ENCODE measurements around the gene ARHGAP44. TPM values are rescaled to one million over a fixed set of nuclear protein-coding genes. Genes with fewer than 3 reads are reported as not detected.

ARHGAP44 gene
- total and polyA plus RNA-seq, 9 of the 15 experiments (the other 6 are each of a cell fraction or from before 2014, with no cell fraction given): 0.01 to 0.68 (median 0.07) TPM; not detected in 1

GRCh38 chr17:13024526-13025257 is 235.4 kb downstream of the ARHGAP44 start:
- H3K27ac ChIP-seq (ENCODE audit: extremely low read depth, low read depth, low read length): no peak overlapping the region; the same call in 2 of the 3 replicates
- WGBS (ENCODE audit: insufficient coverage, low coverage, missing lambda C conversion rate): 2% methylated on average over 14 of the region's 19 CpGs
- no peaks in the 10 kb centered on the region for H3K79me2 ChIP-seq (ENCODE audit: control insufficient read depth, insufficient read depth, low read length)
- CTCF ChIA-PET (ENCODE audit: low intra/inter-chr PET ratio): interaction anchor here (0.6 kb wide), 1 partner anchor 1270 kb away, joined by 5 read pairs; no protein-coding TSS in a partner anchor
- peak; percentile 91 for FAIRE-seq
- POLR2A ChIA-PET: no interaction called here
- H3K4me1 ChIP-seq (replicated peaks in 1 of 2; ENCODE audit: control insufficient read depth in 2 of 2, insufficient read depth in 2 of 2, low read length in 2 of 2): peaks cover 0 to 2% of the 10 kb centered on the region in 2 experiments; a peak in 1 of 5 replicates
- no peaks in the 10 kb centered on the region for H3K9me3 ChIP-seq (replicated peaks; ENCODE audit: control insufficient read depth, insufficient read depth, low read depth, low read length)
- peak; percentile 98 for ATAC-seq
- H3K9me1 ChIP-seq (ENCODE audit: control insufficient read depth, insufficient read depth, low read length): no peaks in the 10 kb centered on the region
- peaks cover 0 to 6% of the 10 kb centered on the region in 2 experiments; a peak in 1 of 5 replicates for H3K27me3 ChIP-seq (ENCODE audit: control insufficient read depth in 2 of 2, insufficient read depth in 2 of 2, low read length in 2 of 2)
- peak overlapping the region; percentile 34 for H3K4me3 ChIP-seq
- 0 out of 2 replicates have a peak, but pooled peaks have one; percentile 39 for TF ChIP-seq YBX1 (IDR thresholded peaks at IDR 0.05)
- peak; percentile 72 to 78 for TF ChIP-seq NRF1 (conservative IDR thresholded peaks at IDR 0.05 in 1 of 2, IDR thresholded peaks at IDR 0.05 in 1 of 2)
- peak; percentile 74 for TF ChIP-seq PHF20 (IDR thresholded peaks at IDR 0.05; ENCODE audit: partially characterized antibody)
- no peak for TF ChIP-seq RUNX1 (IDR thresholded peaks at IDR 0.05; ENCODE audit: low read depth)
- TF ChIP-seq CTCF (IDR thresholded peaks at IDR 0.05 in 2 of 3, conservative IDR thresholded peaks at IDR 0.05 in 1 of 3; ENCODE audit: insufficient read depth in 2 of 3, low read depth in 1 of 3, low read length in 3 of 3): peak; percentile 81 to 94 (median 87)
- no peak for TF ChIP-seq SIN3A (IDR thresholded peaks at IDR 0.05; ENCODE audit: borderline replicate concordance in 2 of 2, control insufficient read depth in 1 of 2, low read depth in 2 of 2, low read length in 2 of 2)
- peak; percentile 10 for TF ChIP-seq ARHGAP35 (IDR thresholded peaks at IDR 0.05; ENCODE audit: partially characterized antibody)
- TF ChIP-seq, protein P1, sequence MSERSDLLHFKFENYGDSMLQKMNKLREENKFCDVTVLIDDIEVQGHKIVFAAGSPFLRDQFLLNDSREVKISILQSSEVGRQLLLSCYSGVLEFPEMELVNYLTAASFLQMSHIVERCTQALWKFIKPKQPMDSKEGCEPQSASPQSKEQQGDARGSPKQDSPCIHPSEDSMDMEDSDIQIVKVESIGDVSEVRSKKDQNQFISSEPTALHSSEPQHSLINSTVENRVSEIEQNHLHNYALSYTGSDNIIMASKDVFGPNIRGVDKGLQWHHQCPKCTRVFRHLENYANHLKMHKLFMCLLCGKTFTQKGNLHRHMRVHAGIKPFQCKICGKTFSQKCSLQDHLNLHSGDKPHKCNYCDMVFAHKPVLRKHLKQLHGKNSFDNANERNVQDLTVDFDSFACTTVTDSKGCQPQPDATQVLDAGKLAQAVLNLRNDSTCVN (CRISPR knock-in tag; IDR thresholded peaks at IDR 0.05): 0 out of 2 replicates have a peak, but pooled peaks have one; percentile 24
- peak; percentile 11; the same call in 1 of the 2 replicates for TF ChIP-seq ARID2 (IDR thresholded peaks at IDR 0.05)
- peak; percentile 61; the same call in 1 of the 2 replicates for TF ChIP-seq LARP7 (IDR thresholded peaks at IDR 0.05)
- TF ChIP-seq ZNF507 (tag; conservative IDR thresholded peaks at IDR 0.05): no peak
- TF ChIP-seq, protein P2, sequence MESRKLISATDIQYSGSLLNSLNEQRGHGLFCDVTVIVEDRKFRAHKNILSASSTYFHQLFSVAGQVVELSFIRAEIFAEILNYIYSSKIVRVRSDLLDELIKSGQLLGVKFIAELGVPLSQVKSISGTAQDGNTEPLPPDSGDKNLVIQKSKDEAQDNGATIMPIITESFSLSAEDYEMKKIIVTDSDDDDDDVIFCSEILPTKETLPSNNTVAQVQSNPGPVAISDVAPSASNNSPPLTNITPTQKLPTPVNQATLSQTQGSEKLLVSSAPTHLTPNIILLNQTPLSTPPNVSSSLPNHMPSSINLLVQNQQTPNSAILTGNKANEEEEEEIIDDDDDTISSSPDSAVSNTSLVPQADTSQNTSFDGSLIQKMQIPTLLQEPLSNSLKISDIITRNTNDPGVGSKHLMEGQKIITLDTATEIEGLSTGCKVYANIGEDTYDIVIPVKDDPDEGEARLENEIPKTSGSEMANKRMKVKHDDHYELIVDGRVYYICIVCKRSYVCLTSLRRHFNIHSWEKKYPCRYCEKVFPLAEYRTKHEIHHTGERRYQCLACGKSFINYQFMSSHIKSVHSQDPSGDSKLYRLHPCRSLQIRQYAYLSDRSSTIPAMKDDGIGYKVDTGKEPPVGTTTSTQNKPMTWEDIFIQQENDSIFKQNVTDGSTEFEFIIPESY (CRISPR knock-in tag; IDR thresholded peaks at IDR 0.05): 0 out of 2 replicates have a peak, but pooled peaks have one; percentile 21
- TF ChIP-seq KLF16 (IDR thresholded peaks at IDR 0.05): 0 out of 2 replicates have a peak, but pooled peaks have one; percentile 22
- TF ChIP-seq HDGF (IDR thresholded peaks at IDR 0.05): 0 out of 2 replicates have a peak, but pooled peaks have one; percentile 65
- intact Hi-C loops (cut with micrococcal nuclease) (no loop called here), in situ Hi-C loops (cut with MboI) (no loop called here)
- no peaks in the 10 kb centered on the region for H3K36me3 ChIP-seq (ENCODE audit: control insufficient read depth, insufficient read depth, low read length)
- H3K4me2 ChIP-seq (ENCODE audit: insufficient read depth, low read length): peak overlapping the region; percentile 74
- H4K20me1 ChIP-seq (replicated peaks; ENCODE audit: control insufficient read depth, insufficient read depth, low read length): no peaks in the 10 kb centered on the region
- no TSS peak for BruUV-seq (replicated peaks)
- H2AFZ ChIP-seq (ENCODE audit: low read depth, low read length): peak overlapping the region; percentile 95
- peak; percentile 72 to 79 (median 78) for DNase-seq (ENCODE audit: extremely low read depth in 1 of 4, low spot score in 3 of 4)
- H3K9ac ChIP-seq (ENCODE audit: insufficient read depth in 1 of 2, low read depth in 2 of 2, low read length in 2 of 2): no peak overlapping the region

Measured in K562 (cell line).